Fibroblast of lung (primary cell): ENCODE results near the gene LINC00237.

Source experiments
- CTCF ChIP-seq, 2 donors: IDR thresholded peaks in 1 of 2; conservative IDR thresholded peaks in 1 of 2; 1 replicate in 1 of 2; 2 replicates in 1 of 2; pipeline ENCODE4 v1.5.1; 2011 to 2012; ENCODE audit warnings: low read length in 2 of 2, control low read depth in 1 of 2, inconsistent platforms in 1 of 2, low read depth in 1 of 2, mild to moderate bottlenecking in 1 of 2
- EZH2 ChIP-seq: IDR thresholded peaks from 2 replicates; pipeline ENCODE4 v1.5.1; 2012; ENCODE audit warnings: low read length, control low read depth, mild to moderate bottlenecking; ENCODE audit errors: missing control alignments

GRCh38 chr20:21101453-21101931 is 4.7 kb downstream of the LINC00237 start:
- TF ChIP-seq CTCF (conservative IDR thresholded peaks at IDR 0.05 in 1 of 2, IDR thresholded peaks at IDR 0.05 in 1 of 2; ENCODE audit: low read depth in 1 of 2, low read length in 2 of 2) (no peak), EZH2 (no peak)
